Gastrocnemius medialis (tissue), 4 donors: ENCODE results near the gene LMBR1.

Experiments used
- POLR2A ChIP-seq, 2 donors: fragments of 450-650 bp; IDR thresholded peaks; one replicate each; pipeline ENCODE4 v1.6.1; 2017; ENCODE audit warnings: antibody characterized with exemption in 2 of 2, mild to moderate bottlenecking in 2 of 2, moderate library complexity in 2 of 2
- TF ChIP-seq, protein P1 (sequence below), 5 experiments: fragments of 450-650 bp in 3 of 5; fragments of 200-600 bp in 2 of 5; sonication (generic) in 2 of 5; IDR thresholded peaks in 4 of 5; conservative IDR thresholded peaks in 1 of 5; 1 replicate in 4 of 5; 2 replicates in 1 of 5; pipeline ENCODE4 v1.5.1; 2016 to 2019; ENCODE audit warnings: antibody characterized with exemption in 5 of 5, mild to moderate bottlenecking in 3 of 5, moderate library complexity in 3 of 5

DNA sequence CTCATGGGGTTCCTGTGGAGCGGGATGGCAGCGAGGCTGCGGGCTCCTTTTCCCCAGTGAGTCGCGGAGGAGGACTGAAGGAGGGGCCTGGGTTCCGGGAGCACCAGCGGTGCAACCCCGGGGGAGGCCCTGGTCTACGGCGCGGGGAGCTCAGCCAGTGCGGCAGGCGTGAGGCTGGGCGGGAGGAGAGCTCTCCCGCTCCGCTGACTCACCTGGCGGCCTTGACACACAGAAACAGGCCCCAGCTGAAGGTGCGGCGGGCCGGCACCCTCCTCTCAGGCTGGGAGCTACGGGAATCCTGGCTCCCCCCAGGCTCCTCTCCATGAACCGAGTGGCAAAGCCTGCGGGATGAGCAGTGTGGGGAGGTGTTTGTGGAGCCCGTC is 49.7 kb upstream of the LMBR1 start:
- TF ChIP-seq, protein P1, sequence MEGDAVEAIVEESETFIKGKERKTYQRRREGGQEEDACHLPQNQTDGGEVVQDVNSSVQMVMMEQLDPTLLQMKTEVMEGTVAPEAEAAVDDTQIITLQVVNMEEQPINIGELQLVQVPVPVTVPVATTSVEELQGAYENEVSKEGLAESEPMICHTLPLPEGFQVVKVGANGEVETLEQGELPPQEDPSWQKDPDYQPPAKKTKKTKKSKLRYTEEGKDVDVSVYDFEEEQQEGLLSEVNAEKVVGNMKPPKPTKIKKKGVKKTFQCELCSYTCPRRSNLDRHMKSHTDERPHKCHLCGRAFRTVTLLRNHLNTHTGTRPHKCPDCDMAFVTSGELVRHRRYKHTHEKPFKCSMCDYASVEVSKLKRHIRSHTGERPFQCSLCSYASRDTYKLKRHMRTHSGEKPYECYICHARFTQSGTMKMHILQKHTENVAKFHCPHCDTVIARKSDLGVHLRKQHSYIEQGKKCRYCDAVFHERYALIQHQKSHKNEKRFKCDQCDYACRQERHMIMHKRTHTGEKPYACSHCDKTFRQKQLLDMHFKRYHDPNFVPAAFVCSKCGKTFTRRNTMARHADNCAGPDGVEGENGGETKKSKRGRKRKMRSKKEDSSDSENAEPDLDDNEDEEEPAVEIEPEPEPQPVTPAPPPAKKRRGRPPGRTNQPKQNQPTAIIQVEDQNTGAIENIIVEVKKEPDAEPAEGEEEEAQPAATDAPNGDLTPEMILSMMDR (IDR thresholded peaks at IDR 0.05 in 4 of 5, conservative IDR thresholded peaks at IDR 0.05 in 1 of 5): no peak
- no peak for TF ChIP-seq POLR2A (IDR thresholded peaks at IDR 0.05)
